IMR-90 (cell line): ENCODE measurements around the gene POR. TPM values are rescaled to one million over a fixed set of nuclear protein-coding genes. Genes with fewer than 3 reads are reported as not detected.

Experiments used
- ATAC-seq: fragments of 200-7000 bp; cut with Tn5 transposase; 2 replicates; pipeline ENCODE4 v1.9.1; 2020; ENCODE audit warnings: low read depth, mild to moderate bottlenecking, moderate library complexity
- BruUV-seq: library from RNA; stranded (reverse); fragments of 400-500 nt; replicated peaks from 2 replicates; lab custom pipeline; 2021; lab: Mats Ljungman, UMichigan
- CTCF ChIA-PET: fragments of 300-600 bp; formaldehyde crosslinking; extraction: SDS; loops from one replicate; lab custom pipeline; 2021; ENCODE audit warnings: antibody characterized with exemption; lab: Yijun Ruan, JAX
- POLR2A ChIA-PET: fragments of 300-600 bp; sonication (Branson Sonifier 250); formaldehyde crosslinking; loops from one replicate; lab custom pipeline; 2022; ENCODE audit warnings: antibody characterized with exemption; ENCODE audit not compliant: unreplicated experiment; lab: Charles Lee
- DNase-seq: peaks from one replicate; pipeline ENCODE4 v3.0.0; 2013
- H2AFZ ChIP-seq: replicated peaks from 2 replicates; pipeline ENCODE3; 2013; ENCODE audit warnings: low read length, mild to moderate bottlenecking; ENCODE audit not compliant: poor library complexity
- H2AK5ac ChIP-seq: 2 replicates; pipeline ENCODE4 v1.6.1; 2013; ENCODE audit warnings: low read depth, low read length, inconsistent platforms
- H2AK9ac ChIP-seq: replicated peaks from 2 replicates; pipeline ENCODE3; 2013; ENCODE audit warnings: mild to moderate bottlenecking, low read depth, low read length, moderate library complexity; ENCODE audit not compliant: poor library complexity
- H2BK120ac ChIP-seq: 2 replicates; pipeline ENCODE4 v1.6.1; 2013; ENCODE audit warnings: low read depth, low read length, inconsistent platforms
- H2BK15ac ChIP-seq: 3 replicates; pipeline ENCODE4 v1.6.1; 2013; ENCODE audit warnings: low read depth, low read length, inconsistent platforms
- H2BK20ac ChIP-seq: 2 replicates; pipeline ENCODE4 v1.6.1; 2013; ENCODE audit warnings: low read depth, mild to moderate bottlenecking, inconsistent platforms, low read length, moderate library complexity
- H2BK5ac ChIP-seq: 2 replicates; pipeline ENCODE4 v1.6.1; 2013; ENCODE audit warnings: mild to moderate bottlenecking, low read depth, low read length, inconsistent platforms; ENCODE audit not compliant: poor library complexity, severe bottlenecking
- H3K14ac ChIP-seq: replicated peaks from 2 replicates; pipeline ENCODE4 v1.6.1; 2013; ENCODE audit warnings: low read depth, low read length, inconsistent platforms
- H3K18ac ChIP-seq: 2 replicates; pipeline ENCODE4 v1.6.1; 2013; ENCODE audit warnings: low read depth, low read length, control low read depth
- H3K23ac ChIP-seq: 2 replicates; pipeline ENCODE4 v1.6.1; 2013; ENCODE audit warnings: low read depth, low read length, inconsistent platforms
- H3K27ac ChIP-seq: 2 replicates; pipeline ENCODE4 v1.5.1; 2013; ENCODE audit warnings: mild to moderate bottlenecking, control low read depth, low read length; ENCODE audit not compliant: insufficient read depth
- H3K27me3 ChIP-seq: 2 replicates; pipeline ENCODE4 v1.6.1; 2013; ENCODE audit warnings: low read length; ENCODE audit not compliant: control insufficient read depth, insufficient read depth
- H3K36me3 ChIP-seq: 2 replicates; pipeline ENCODE4 v1.6.1; 2013; ENCODE audit warnings: low read length, mixed read lengths; ENCODE audit not compliant: control insufficient read depth, insufficient read depth
- H3K4ac ChIP-seq: 2 replicates; pipeline ENCODE4 v1.6.1; 2013; ENCODE audit warnings: low read depth, low read length, inconsistent platforms
- H3K4me1 ChIP-seq: 2 replicates; pipeline ENCODE4 v1.6.1; 2013; ENCODE audit warnings: low read length, mixed read lengths; ENCODE audit not compliant: control insufficient read depth, insufficient read depth
- H3K4me2 ChIP-seq: 2 replicates; pipeline ENCODE4 v1.6.1; 2013; ENCODE audit warnings: low read depth, mild to moderate bottlenecking, control low read depth, low read length, moderate library complexity
- H3K4me3 ChIP-seq: 2 replicates; pipeline ENCODE4 v1.5.1; 2013; ENCODE audit warnings: low read depth, mild to moderate bottlenecking, control low read depth, low read length, moderate library complexity; ENCODE audit not compliant: insufficient read depth
- H3K56ac ChIP-seq: 2 replicates; pipeline ENCODE4 v1.6.1; 2013; ENCODE audit warnings: low read length, inconsistent platforms; ENCODE audit not compliant: insufficient read depth; ENCODE audit errors: extremely low read depth
- H3K79me1 ChIP-seq, 2 experiments: 2 replicates each; pipeline ENCODE4 v1.6.1; 2013; ENCODE audit warnings: low read length in 2 of 2, inconsistent platforms in 1 of 2, low read depth in 1 of 2
- H3K9ac ChIP-seq: 2 replicates; pipeline ENCODE4 v1.6.1; 2013; ENCODE audit warnings: low read depth, low read length, control low read depth
- H3K9me1 ChIP-seq: 2 replicates; pipeline ENCODE4 v1.6.1; 2013; ENCODE audit warnings: low read length, inconsistent platforms; ENCODE audit not compliant: insufficient read depth
- H3K9me3 ChIP-seq: 2 replicates; pipeline ENCODE4 v1.6.1; 2013; ENCODE audit warnings: low read length; ENCODE audit not compliant: control insufficient read depth, insufficient read depth
- H4K20me1 ChIP-seq: 2 replicates; pipeline ENCODE4 v1.6.1; 2013; ENCODE audit warnings: low read length, inconsistent platforms; ENCODE audit not compliant: insufficient read depth
- H4K5ac ChIP-seq: 2 replicates; pipeline ENCODE4 v1.6.1; 2013; ENCODE audit warnings: mild to moderate bottlenecking, low read depth, low read length, control low read depth
- H4K8ac ChIP-seq, 2 experiments: 2 replicates each; pipeline ENCODE4 v1.6.1; 2013; ENCODE audit warnings: low read depth in 2 of 2, low read length in 2 of 2, control low read depth in 1 of 2, inconsistent platforms in 1 of 2
- H4K91ac ChIP-seq: 2 replicates; pipeline ENCODE4 v1.6.1; 2013; ENCODE audit warnings: low read depth, low read length, inconsistent platforms; ENCODE audit not compliant: insufficient read depth
- CEBPB ChIP-seq: IDR thresholded peaks from 2 replicates; pipeline ENCODE4 v1.6.1; 2012; ENCODE audit warnings: low read depth, low read length, improper control_type of control experiment
- MAFK ChIP-seq: IDR thresholded peaks from 2 replicates; pipeline ENCODE4 v1.6.1; 2012; ENCODE audit warnings: low read depth, low read length, improper control_type of control experiment
- RAD21 ChIP-seq: IDR thresholded peaks from 2 replicates; pipeline ENCODE4 v1.6.1; 2012; ENCODE audit warnings: low read length, improper control_type of control experiment
- WGBS, 2 experiments: methylation state at CpG; one replicate each; pipeline versions ENCODE4 v1.1.5 to v1.1.7; 2013; ENCODE audit warnings: missing lambda C conversion rate in 2 of 2; ENCODE audit not compliant: insufficient read length in 1 of 2; ENCODE audit errors: extremely low coverage in 2 of 2; 5-methylcytosine and 5-hydroxymethylcytosine counted together
- dilution Hi-C: fragments of 300-500 bp; cut with HindIII; formaldehyde crosslinking; loops from one replicate; pipeline ENCODE4 v1.14.3; 2018; ENCODE audit warnings: low sequenced_read_pairs; ENCODE audit not compliant: unreplicated experiment
- in situ Hi-C: fragments of 300-500 bp; cut with MboI; formaldehyde crosslinking; loops from 3 replicates; pipeline ENCODE4 v1.14.3; 2019; ENCODE audit warnings: low sequenced_read_pairs, inconsistent platforms, mixed read lengths
- intact Hi-C: fragments of 100-400 bp; cut with micrococcal nuclease; formaldehyde crosslinking; loops from 2 replicates; pipeline ENCODE4 v1.10.0; 2022
- polyA plus RNA-seq, 3 experiments: library from polyadenylated mRNA; depleted of rRNA; stranded (reverse); fragments of >200 nt; gene quantifications; 2 replicates each; pipeline ENCODE4 v1.2.3, GENCODE V29; 2012; ENCODE audit warnings: low replicate concordance in 1 of 3
- total RNA-seq: library from RNA; depleted of rRNA; stranded (reverse); fragments of >200 nt; gene quantifications from 2 replicates; pipeline ENCODE4 v1.2.3, GENCODE V29; 2012
- TF ChIP-seq, protein P1 (sequence below): fragments of 150-350 bp; IDR thresholded peaks from 2 replicates; pipeline ENCODE4 v1.6.1; 2017; ENCODE audit warnings: mild to moderate bottlenecking, antibody characterized with exemption, low read length, low read depth

POR gene
- total and polyA plus RNA-seq, 2 of the 4 experiments (the other 2 are of a cell fraction), result 25.5 to 42.2 TPM

DNA sequence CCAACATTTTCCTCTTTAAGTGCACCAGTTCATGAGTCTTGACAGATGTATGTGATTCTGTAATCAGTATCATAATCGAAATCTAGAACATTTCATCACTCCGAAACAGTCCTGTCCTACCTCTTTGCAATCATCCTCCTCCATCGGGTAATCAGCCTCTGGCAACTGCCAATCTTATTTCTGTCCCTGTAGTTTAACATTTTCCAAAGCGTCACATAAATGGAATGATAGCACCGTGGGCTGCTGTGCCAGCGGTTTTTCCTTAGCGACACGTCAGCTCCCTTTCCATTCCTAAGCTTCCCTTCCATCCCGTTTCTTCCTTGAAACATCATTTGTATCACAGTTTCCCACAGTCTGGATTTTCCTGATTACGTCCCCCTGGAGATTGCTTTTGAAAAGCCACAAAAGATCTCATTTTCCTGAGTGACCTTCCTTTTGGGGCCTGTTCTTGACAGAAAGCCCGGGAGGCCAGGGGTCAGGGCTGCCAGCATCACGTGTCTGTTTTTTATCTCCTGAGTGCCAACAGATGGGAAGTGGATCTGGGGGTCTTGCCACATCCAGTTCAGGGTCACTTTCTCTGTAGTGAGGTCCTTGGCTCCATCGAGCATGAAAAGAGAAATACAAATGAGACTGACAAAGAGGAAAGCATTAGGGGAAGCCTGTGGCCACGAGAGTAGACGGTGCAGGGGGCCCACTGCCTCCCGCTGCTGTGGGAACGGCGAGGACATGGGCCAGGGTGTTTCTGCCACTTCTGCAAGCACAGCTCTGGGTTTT, 47.8 kb downstream of the POR start:
- H3K14ac ChIP-seq, result peak overlapping the region; percentile 93
- peak overlapping the region; percentile 88 for H2AK5ac ChIP-seq
- POLR2A ChIA-PET, result no interaction called here
- peak overlapping the region; percentile 62 for H4K5ac ChIP-seq
- peak; percentile 85 for DNase-seq
- peaks cover 11% of the 10 kb centered on the region for H3K4me1 ChIP-seq
- peak; percentile 80 for ATAC-seq
- WGBS, 2 experiments, result 36% methylated on average over 10 of the region's 18 CpGs; no CpG with 5 or more reads in 1 of the 2 experiments
- H4K20me1 ChIP-seq, result no peaks in the 10 kb centered on the region
- peak overlapping the region; percentile 68; the same call in 1 of the 2 replicates for H3K56ac ChIP-seq
- H2BK20ac ChIP-seq, result peak overlapping the region; percentile 63
- H3K27ac ChIP-seq, result peak overlapping the region; percentile 62
- dilution Hi-C loops (no loop called here), in situ Hi-C loops (no loop called here), intact Hi-C loops (loop anchor here (10.0 kb wide), 1 partner anchor 48 kb away; the partner anchor contains the start of gene POR)
- peak overlapping the region; percentile 41 for H3K4me2 ChIP-seq
- H3K4me3 ChIP-seq, result no peak overlapping the region
- H2BK120ac ChIP-seq, result peak overlapping the region; percentile 92
- peak overlapping the region; percentile 82 for H3K4ac ChIP-seq
- no peaks in the 10 kb centered on the region for H3K27me3 ChIP-seq
- peak overlapping the region; percentile 88 for H2AK9ac ChIP-seq
- BruUV-seq, result no TSS peak
- peak overlapping the region; percentile 17; the same call in 1 of the 2 replicates for H3K9ac ChIP-seq
- H3K36me3 ChIP-seq, result peaks cover 14% of the 10 kb centered on the region
- TF ChIP-seq CEBPB, result 0 out of 2 replicates have a peak, but pooled peaks have one; percentile 48
- peak; percentile 51 for TF ChIP-seq MAFK
- TF ChIP-seq RAD21, result no peak
- TF ChIP-seq, protein P1, sequence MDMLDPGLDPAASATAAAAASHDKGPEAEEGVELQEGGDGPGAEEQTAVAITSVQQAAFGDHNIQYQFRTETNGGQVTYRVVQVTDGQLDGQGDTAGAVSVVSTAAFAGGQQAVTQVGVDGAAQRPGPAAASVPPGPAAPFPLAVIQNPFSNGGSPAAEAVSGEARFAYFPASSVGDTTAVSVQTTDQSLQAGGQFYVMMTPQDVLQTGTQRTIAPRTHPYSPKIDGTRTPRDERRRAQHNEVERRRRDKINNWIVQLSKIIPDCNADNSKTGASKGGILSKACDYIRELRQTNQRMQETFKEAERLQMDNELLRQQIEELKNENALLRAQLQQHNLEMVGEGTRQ, result peak; percentile 67
- peak overlapping the region; percentile 50; the same call in 2 of the 3 replicates for H2BK15ac ChIP-seq
- CTCF ChIA-PET, result no interaction called here
- H3K79me1 ChIP-seq, result peaks cover 6 to 49% of the 10 kb centered on the region in 2 experiments
- peak overlapping the region; percentile 70 for H3K23ac ChIP-seq
- H3K9me1 ChIP-seq, result peaks cover 14% of the 10 kb centered on the region
- peak overlapping the region; percentile 34 for H3K18ac ChIP-seq
- H4K8ac ChIP-seq, result peak overlapping the region; percentile 50 to 89
- peak overlapping the region; percentile 73 for H2BK5ac ChIP-seq
- no peaks in the 10 kb centered on the region for H3K9me3 ChIP-seq
- H4K91ac ChIP-seq, result peak overlapping the region; percentile 81
- peak overlapping the region; percentile 72 for H2AFZ ChIP-seq
